GM04504 (cell line): ENCODE data around the gene VPS41.
"Not testable (repeated sequence)": the region's sequence is repeated elsewhere in the genome, so short reads cannot be mapped to it uniquely, and the experiment has no call there.

Experiments
- DNase-seq: peaks from one replicate; pipeline ENCODE4 v3.0.0-alpha.2; 2012; ENCODE audit warnings: low read depth

Gene VPS41

DNA sequence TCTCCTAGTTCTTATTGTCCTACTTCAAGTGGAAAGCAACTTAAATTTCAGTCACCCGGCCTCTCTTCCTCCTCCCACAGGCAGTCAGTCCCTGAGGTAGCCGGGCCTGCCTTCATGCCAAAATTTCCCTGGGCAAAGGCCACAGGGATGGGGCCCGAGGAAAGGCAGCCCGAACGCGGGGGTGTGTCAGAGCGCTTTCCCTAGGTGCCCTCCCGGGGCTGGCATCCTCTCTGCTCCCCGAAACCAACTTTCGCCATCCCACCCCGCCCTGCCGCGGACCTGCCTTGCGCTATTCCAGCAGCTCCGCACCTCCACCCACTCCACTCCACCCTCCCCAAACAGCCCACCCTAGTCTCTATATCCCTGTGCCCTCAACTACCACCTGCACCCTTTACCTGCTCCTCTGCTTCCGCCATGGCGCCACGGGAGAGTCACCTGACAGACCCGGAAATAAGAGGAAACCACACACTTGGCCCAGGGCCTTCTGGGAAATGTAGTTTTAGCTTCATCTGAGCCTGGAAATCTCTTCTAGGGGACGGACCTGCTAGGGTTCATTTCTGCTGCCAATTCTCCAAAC lies at the start of gene VPS41:
Gene VPS41 (minus strand): TSS at position 433 of the 577 bp plus-strand sequence. CDS start 17 bp downstream, at position 416.
- peak; percentile 46 for DNase-seq

- no peak for DNase-seq
Measured at GRCh38 chr7:38955892-38956291, 46.9 kb upstream of the VPS41 start.

GRCh38 chr7:38953971-38954370 lies 45.0 kb upstream of the VPS41 start:
- DNase-seq = no peak

GRCh38 chr7:38953227-38953626 lies 44.2 kb upstream of the VPS41 start:
- DNase-seq = no peak

- no peak for DNase-seq
Measured at GRCh38 chr7:38951213-38951612, 42.2 kb upstream of the VPS41 start.

DNA sequence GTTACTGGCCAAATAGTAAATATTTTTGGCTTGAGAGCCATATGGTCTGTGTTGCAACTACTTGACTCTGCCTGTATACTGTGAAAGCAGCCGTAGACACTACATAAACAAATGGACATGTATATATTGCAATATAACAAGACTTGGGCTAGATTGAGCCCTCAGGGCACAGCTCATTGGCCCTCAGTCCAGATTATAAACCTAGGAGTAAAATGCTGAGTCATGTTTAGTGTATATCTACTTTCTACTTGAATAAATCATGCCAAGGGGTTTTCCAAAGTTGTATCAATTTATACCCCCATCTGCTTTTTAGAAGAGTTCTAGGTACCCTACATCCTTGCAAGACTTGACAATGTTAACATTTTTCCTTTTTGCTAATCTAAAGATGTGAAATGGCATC lies 41.3 kb upstream of the VPS41 start:
- DNase-seq = no peak

DNA sequence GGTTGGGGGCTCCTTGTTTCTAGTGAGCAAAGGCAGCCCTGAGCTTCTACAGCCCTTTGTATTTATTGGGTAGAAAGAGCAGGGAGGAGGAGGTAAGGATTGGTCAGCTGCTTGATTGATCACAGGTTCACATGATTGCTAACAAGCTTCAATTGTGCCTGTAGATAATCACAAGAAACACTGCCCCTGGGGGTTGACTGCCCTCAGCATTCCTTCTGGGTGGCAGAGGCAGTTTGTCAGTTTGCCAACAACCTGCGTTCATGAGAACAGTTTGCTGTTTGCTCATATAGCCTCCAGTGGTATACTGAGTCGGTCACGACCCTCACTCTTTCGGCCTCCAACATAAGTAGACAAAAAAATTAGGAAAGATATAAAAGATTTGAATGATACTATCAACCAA lies 38.5 kb upstream of the VPS41 start:
- not testable (repeated sequence) for DNase-seq

DNA sequence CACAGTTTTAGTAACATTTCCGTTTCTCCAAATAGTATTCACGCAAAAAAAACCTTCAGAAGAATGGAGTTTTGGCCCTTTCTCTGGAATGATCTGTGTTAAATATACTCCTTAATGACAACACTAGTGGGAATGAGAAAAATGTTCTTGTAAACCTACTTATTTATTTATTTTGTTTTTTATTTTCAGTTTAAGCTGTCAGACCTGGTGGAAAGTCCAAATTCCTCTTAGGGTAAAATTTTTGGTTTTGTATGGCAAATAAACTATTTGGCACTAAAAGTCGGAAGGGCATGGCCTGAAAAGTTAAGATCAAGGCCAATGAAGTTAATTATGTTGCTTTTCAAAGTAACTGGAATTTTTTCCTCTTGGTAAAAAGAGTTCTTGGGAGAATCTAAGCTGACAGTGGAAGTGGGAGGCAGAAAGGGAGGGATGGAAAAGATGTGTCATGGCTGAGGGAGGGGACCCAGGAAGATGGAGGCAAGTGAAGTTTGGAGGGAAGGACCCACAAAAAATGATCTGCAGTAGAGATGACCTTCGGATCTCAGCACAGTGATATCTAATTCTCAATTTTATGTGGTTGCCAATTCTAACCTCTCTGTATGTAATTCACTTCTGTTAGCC lies 33.5 kb upstream of the VPS41 start:
- DNase-seq = no peak

GRCh38 chr7:38940774-38941173 lies 31.8 kb upstream of the VPS41 start:
- no peak for DNase-seq

DNA sequence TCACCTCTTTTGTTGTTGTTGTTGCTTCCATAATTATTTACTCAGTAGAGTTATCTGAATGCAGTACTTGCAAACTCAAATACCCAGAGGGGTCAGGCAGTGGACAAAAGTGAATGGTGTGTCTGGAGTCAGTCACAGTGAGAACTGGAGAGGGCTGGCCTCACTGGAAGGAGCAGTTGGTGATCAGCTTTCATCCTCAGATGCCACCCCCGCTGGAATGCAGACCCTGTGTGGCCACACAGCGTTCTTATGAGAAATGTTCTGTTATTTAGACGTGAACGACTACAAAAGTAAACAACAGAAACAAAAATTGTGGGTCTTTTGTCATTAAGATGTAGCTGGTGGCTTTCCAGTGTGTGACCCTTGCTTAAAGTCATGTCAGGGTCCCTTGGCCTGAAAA lies 29.6 kb upstream of the VPS41 start:
- DNase-seq = no peak

GRCh38 chr7:38938001-38938485 lies 29.1 kb upstream of the VPS41 start:
- DNase-seq = no peak

DNA sequence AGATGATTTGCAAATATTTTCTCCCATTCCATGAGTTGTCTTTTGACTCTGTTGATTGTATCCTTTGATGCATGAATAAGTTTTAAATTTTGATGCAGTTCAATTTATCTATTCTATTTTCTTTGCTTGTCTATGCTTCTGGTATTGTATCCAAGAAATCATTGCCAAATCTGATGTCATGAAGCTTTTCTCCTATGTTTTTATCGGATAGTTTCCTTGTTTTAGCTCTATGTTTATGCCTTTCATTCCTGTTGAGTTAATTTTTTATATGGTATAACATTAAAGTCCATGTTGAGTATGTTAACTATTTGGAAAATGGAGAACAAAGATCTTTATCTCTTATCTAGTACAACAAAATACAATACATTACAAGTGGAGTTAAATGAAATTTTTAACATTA lies 27.6 kb upstream of the VPS41 start:
- DNase-seq = no peak

- no peak for DNase-seq
Measured at GRCh38 chr7:38934536-38934935, 25.5 kb upstream of the VPS41 start.

- DNase-seq = no peak
Measured at GRCh38 chr7:38934051-38934450, 25.1 kb upstream of the VPS41 start.

- DNase-seq = peak; percentile 15
Measured at GRCh38 chr7:38932509-38933168, 23.6 kb upstream of the VPS41 start.

DNA sequence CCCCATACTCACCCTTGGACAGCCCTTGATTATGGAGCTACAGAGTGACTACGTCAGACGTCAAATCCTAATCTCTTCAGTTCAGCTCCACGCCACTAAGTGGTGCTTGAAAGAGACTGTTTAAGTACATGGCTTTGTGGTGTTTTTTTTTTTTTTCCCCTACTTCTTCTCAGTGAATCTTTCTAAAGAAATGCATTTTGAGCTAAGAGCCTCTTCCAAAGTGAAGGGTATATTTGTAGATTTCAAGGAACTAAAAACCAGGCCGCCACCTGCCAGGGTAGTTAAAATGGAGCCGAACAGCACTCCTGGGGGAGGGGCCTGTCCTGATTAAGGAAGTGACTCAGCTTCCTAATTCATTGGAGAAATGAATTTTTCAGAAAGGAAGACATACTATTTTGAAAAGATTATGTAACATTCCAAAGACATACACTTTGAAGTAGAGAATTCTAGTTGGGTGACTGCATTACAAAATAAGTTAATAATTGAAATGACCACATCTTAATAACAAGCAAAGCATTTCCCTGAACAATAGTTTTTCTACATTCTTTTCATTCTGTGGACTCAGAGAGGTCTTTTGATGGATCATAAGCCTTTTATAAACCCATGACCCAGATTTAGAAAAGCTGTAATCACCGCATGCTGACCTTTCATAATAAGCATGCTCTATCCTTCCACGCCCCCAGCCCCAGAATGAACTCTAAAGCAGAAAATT lies 20.6 kb upstream of the VPS41 start:
- no peak for DNase-seq

- DNase-seq = no peak
Measured at GRCh38 chr7:38928506-38928905, 19.5 kb upstream of the VPS41 start.

DNA sequence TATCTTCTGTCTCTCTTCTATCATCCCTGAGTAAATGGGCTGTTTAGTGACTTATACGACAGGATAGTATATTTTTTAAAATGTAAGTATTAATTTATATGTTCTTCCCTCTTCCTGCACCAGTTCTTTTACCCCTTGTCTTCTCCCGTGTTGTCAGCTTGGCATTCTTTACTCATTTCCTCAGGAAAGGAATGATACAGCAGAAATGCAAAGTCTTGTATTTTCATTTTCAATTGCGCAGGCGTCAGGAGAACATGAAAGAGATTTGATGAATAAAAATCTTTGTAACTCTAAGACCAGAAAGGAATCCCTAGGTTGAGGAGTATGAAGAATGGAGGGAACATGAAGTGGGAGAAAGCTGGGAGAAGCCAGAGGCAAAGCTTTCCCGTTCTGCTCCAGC lies 18.8 kb upstream of the VPS41 start:
- no peak for DNase-seq

DNA sequence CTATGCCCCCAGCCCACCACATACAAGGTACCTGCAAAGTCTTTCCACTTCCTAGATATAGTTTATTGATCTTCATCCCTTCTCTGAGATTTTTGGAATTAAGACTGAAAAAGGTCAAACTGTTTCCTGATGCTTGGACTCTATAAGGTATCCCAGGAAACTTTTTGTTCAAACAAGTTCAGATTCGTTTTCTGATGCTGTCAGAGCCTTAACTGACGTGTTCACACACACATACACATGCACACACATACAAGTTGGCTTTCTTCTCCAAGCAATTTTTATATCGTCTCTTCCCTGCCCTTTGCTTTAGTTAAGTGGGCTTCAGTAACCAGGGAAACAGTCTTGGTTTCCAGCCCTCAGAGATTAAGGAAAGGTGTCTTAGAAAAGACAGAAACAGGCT lies 11.7 kb upstream of the VPS41 start:
- DNase-seq = no peak

DNA sequence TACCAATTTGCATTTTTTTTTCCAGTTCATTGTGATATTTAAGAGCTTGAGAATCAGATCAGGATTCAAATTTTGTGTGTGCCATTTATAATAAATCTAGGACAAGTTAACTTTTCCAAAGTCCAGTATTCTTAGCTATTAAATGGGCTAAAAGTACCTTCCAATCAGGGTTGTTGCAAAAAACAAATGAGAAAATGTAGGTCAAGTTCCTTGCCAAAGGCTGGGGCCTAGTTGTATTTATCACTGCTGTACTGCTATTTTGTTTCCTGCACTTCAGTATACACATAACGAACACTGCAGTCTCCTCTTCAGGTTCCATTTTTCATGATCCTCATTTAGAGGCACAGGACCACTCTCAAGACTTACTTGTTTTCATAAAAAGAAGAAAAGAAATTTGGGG lies 7.4 kb upstream of the VPS41 start:
- DNase-seq = no peak

DNA sequence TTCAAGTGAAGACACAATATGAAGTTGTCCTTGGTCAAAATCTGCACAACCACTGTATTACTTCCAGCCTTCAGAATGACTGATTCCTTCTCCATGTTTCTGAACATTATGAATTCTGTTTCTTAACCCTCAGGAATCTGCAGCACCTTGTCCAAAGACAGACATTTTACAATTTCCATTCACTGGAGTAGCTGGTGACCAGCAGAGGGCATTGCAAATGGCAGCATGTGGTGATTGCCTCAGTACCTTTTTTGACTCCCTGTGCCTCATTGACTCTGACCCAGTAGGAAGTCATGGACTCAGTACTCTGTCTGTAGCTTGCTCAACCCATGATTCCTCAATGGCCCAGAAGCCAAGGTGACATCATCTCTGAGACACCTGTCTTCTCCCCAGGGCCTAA lies 879 bp upstream of the VPS41 start:
- DNase-seq = no peak

DNA sequence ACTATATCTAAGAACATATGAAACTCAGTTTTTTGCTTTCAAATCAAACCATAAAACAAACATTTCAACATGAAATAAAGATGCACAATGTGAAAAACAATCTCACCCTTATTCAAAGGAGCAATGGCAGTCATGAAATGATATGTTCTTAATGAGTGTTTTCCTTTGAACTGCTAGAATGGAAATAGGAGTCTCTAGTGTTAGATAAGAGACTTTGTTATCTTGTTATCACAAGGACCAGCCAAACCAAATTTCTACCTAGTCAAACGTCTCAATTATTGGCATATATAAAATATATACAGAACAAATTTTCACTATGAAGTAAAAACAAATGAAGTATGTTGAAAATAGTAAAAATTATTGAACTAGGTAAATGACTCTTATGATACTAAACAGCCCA lies 1.2 kb downstream of the VPS41 start:
- no peak for DNase-seq

- DNase-seq = no peak
Measured at GRCh38 chr7:38907066-38907465, 1.9 kb downstream of the VPS41 start.
